CD4-positive, alpha-beta memory T cell (primary cell): ENCODE results near the gene TGFA. TPM values are rescaled to one million over a fixed set of nuclear protein-coding genes. Genes with fewer than 3 reads are reported as not detected.

Experiments used
- CTCF ChIA-PET: fragments of 350-600 bp; sonication (Branson Sonifier 250); formaldehyde crosslinking; loops from one replicate; lab custom pipeline; 2021; ENCODE audit warnings: inconsistent platforms; ENCODE audit not compliant: partially characterized antibody; lab: Charles Lee
- POLR2A ChIA-PET: fragments of 350-600 bp; sonication (Branson Sonifier 250); formaldehyde crosslinking; loops from one replicate; lab custom pipeline; 2021; ENCODE audit not compliant: partially characterized antibody; lab: Charles Lee
- DNase-seq, 5 donors: peaks; one replicate each; pipeline versions ENCODE4 v3.0.0 to v3.0.0-alpha.2; 2020 to 2022; ENCODE audit warnings: mixed read lengths in 1 of 5
- H3K27ac ChIP-seq: one replicate; pipeline ENCODE4 v1.7.0; 2013; ENCODE audit warnings: low read depth, low read length
- H3K27me3 ChIP-seq: 2 replicates; pipeline ENCODE4 v1.7.0; 2013; ENCODE audit warnings: mild to moderate bottlenecking, low read length, moderate library complexity; ENCODE audit not compliant: insufficient read depth
- H3K36me3 ChIP-seq: 2 replicates; pipeline ENCODE4 v1.7.0; 2013; ENCODE audit warnings: mild to moderate bottlenecking, low read length, moderate library complexity; ENCODE audit not compliant: insufficient read depth
- H3K4me1 ChIP-seq: 2 replicates; pipeline ENCODE4 v1.7.0; 2013; ENCODE audit warnings: mild to moderate bottlenecking, low read length, moderate library complexity; ENCODE audit not compliant: insufficient read depth
- H3K4me3 ChIP-seq, 2 donors: one replicate each; pipeline ENCODE4 v1.7.0; 2013; ENCODE audit warnings: low read length in 2 of 2, mild to moderate bottlenecking in 1 of 2
- H3K9me3 ChIP-seq, 2 donors: one replicate each; pipeline ENCODE4 v1.7.0; 2013; ENCODE audit warnings: low read length in 2 of 2, control low read depth in 1 of 2; ENCODE audit not compliant: control insufficient read depth in 1 of 2
- H3K27ac Mint-ChIP-seq, 7 donors: one replicate each; pipeline ENCODE4 v1.8.0; 2020 to 2021; ENCODE audit warnings: mixed read lengths in 7 of 7, mild to moderate bottlenecking in 6 of 7, inconsistent platforms in 3 of 7, moderate library complexity in 3 of 7
- H3K27me3 Mint-ChIP-seq, 2 donors: one replicate each; pipeline ENCODE4 v1.8.0; 2020 to 2021; ENCODE audit warnings: mixed read lengths in 2 of 2
- H3K36me3 Mint-ChIP-seq, 2 donors: one replicate each; pipeline ENCODE4 v1.8.0; 2020 to 2021; ENCODE audit warnings: mixed read lengths in 2 of 2, inconsistent platforms in 1 of 2, mild to moderate bottlenecking in 1 of 2
- H3K4me1 Mint-ChIP-seq, 4 donors: one replicate each; pipeline ENCODE4 v1.8.0; 2020 to 2021; ENCODE audit warnings: mixed read lengths in 4 of 4, mild to moderate bottlenecking in 1 of 4
- H3K4me3 Mint-ChIP-seq, 8 donors: one replicate each; pipeline ENCODE4 v1.8.0; 2020 to 2021; ENCODE audit warnings: mixed read lengths in 8 of 8, mild to moderate bottlenecking in 7 of 8, moderate library complexity in 6 of 8, inconsistent platforms in 3 of 8
- H3K9me3 Mint-ChIP-seq, 8 donors: one replicate each; pipeline ENCODE4 v1.8.0; 2020 to 2021; ENCODE audit warnings: mixed read lengths in 8 of 8, mild to moderate bottlenecking in 5 of 8, inconsistent platforms in 3 of 8, moderate library complexity in 1 of 8
- intact Hi-C: fragments of 100-400 bp; cut with micrococcal nuclease; formaldehyde crosslinking; loops from one replicate; pipeline ENCODE4 v1.15.1; 2023
- polyA plus RNA-seq, 2 donors: library from polyadenylated mRNA; unstranded; fragments of 300-500 nt; fragmentation: Illumina TruSeq; gene quantifications; one replicate each; pipeline ENCODE4 v1.2.3, GENCODE V29; 2021
- total RNA-seq, 2 experiments: library from RNA; stranded (reverse); gene quantifications; one replicate each; pipeline ENCODE4 v1.2.3, GENCODE V29; 2021

The TGFA gene
- total and polyA plus RNA-seq, 4 experiments from 2014 or later, result 0.46 to 4.2 (median 2.3) TPM

GRCh38 chr2:70403267-70404053 is 150.2 kb downstream of the TGFA start:
- no peaks in the 10 kb centered on the region for H3K9me3 ChIP-seq
- intact Hi-C loops, result no loop called here
- H3K27ac Mint-ChIP-seq, result peak overlapping the region in 1 of 7 donors; percentile 49
- H3K36me3 Mint-ChIP-seq, result no peaks in the 10 kb centered on the region
- ChIA-PET CTCF (no interaction called here), POLR2A (interaction anchor here (1.1 kb wide), 1 partner anchor 37 kb away, joined by 3 read pairs; no protein-coding TSS in a partner anchor)
- H3K27me3 ChIP-seq, result no peaks in the 10 kb centered on the region
- H3K4me3 ChIP-seq, result no peak overlapping the region
- H3K4me3 Mint-ChIP-seq, result no peak overlapping the region
- no peak overlapping the region for H3K27ac ChIP-seq
- H3K36me3 ChIP-seq, result no peaks in the 10 kb centered on the region
- H3K4me1 Mint-ChIP-seq, result peaks cover 0 to 1% (median 0%) of the 10 kb centered on the region in 4 donors
- H3K27me3 Mint-ChIP-seq, result peaks cover 18 to 22% of the 10 kb centered on the region in 2 donors
- no peaks in the 10 kb centered on the region for H3K4me1 ChIP-seq
- no peak for DNase-seq
- peaks cover 0 to 2% (median 0%) of the 10 kb centered on the region in 8 donors for H3K9me3 Mint-ChIP-seq

GRCh38 chr2:70400539-70400938 is 153.1 kb downstream of the TGFA start:
- ChIA-PET CTCF (interaction anchor here (1.5 kb wide), 1 partner anchor 9 kb away, joined by 3 read pairs; no protein-coding TSS in a partner anchor), POLR2A (no interaction called here)
- Mint-ChIP-seq H3K36me3 (no peaks in the 10 kb centered on the region), H3K27me3 (peaks cover 20 to 24% of the 10 kb centered on the region in 2 donors), H3K9me3 (no peaks in the 10 kb centered on the region), H3K4me3 (no peak overlapping the region), H3K27ac (no peak overlapping the region), H3K4me1 (peaks cover 0 to 1% (median 0%) of the 10 kb centered on the region in 4 donors)
- intact Hi-C loops, result no loop called here
- no peak overlapping the region for H3K4me3 ChIP-seq
- DNase-seq, result no peak
- H3K27ac ChIP-seq, result no peak overlapping the region
- no peaks in the 10 kb centered on the region for H3K36me3 ChIP-seq
- no peaks in the 10 kb centered on the region for H3K9me3 ChIP-seq
- no peaks in the 10 kb centered on the region for H3K4me1 ChIP-seq
- H3K27me3 ChIP-seq, result no peaks in the 10 kb centered on the region

- no peaks in the 10 kb centered on the region for H3K36me3 Mint-ChIP-seq
- no peak overlapping the region for H3K27ac Mint-ChIP-seq
- intact Hi-C loops, result no loop called here
- CTCF ChIA-PET, result no interaction called here
- no peak overlapping the region for H3K4me3 Mint-ChIP-seq
- DNase-seq, result no peak
- POLR2A ChIA-PET, result no interaction called here
- H3K9me3 Mint-ChIP-seq, result peaks cover 0 to 6% (median 3%) of the 10 kb centered on the region in 8 donors
- peaks cover 19 to 23% of the 10 kb centered on the region in 2 donors for H3K27me3 Mint-ChIP-seq
- H3K4me3 ChIP-seq, result no peak overlapping the region
- peaks cover 0 to 1% (median 0%) of the 10 kb centered on the region in 4 donors for H3K4me1 Mint-ChIP-seq
- H3K27ac ChIP-seq, result no peak overlapping the region
- no peaks in the 10 kb centered on the region for H3K27me3 ChIP-seq
- no peaks in the 10 kb centered on the region for H3K9me3 ChIP-seq
- H3K4me1 ChIP-seq, result no peaks in the 10 kb centered on the region
- H3K36me3 ChIP-seq, result no peaks in the 10 kb centered on the region
Measured at GRCh38 chr2:70399046-70399445, 154.6 kb downstream of the TGFA start.

Other genes starting within 250 kb of the TGFA start
- 1 to 10 TPM in 1 of 2 experiments, under 1 TPM in 1; 0.94 to 1.1 TPM for gene ADD2, start 214.4 kb upstream of the TGFA start, total RNA-seq
- under 1 TPM in 1 of 2 donors, not detected in 1; 0.41 TPM for gene ADD2, start 214.4 kb upstream of the TGFA start, polyA plus RNA-seq
- gene FIGLA, start 236.8 kb upstream of the TGFA start, total RNA-seq, result not detected
- gene FIGLA, start 236.8 kb upstream of the TGFA start, polyA plus RNA-seq, result not detected